ENCODE results near the gene PSMD8. TPM values are rescaled to one million over a fixed set of nuclear protein-coding genes. Genes with fewer than 3 reads are reported as not detected.

PSMD8 gene
- total and polyA plus RNA-seq, 2 of the 8 experiments (the other 6 are each of a cell fraction or from before 2014, with no cell fraction given), result 170 to 486 TPM

DNA sequence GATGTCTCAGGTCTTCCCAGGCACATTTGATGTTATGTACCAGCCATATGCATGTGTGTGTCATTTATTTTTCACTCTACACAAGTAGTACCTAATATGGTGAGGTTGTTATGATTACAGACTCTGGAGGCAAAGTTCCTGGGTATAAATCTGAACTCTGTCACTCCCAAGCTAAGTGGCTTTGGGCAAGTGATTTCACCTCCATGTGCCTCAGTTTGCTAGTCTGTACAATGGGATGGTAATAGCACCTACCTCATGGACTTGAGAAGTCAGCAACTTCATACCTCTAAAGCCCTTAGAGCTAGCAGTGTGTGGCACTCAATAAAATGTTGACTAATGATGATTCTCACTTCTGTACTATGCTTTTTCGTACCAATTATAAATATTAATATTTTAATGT is 42.6 kb upstream of the PSMD8 start (continued):
- TF ChIP-seq POLR2A (IDR thresholded peaks at IDR 0.05; ENCODE audit: control extremely low read depth in 1 of 2, low read depth in 2 of 2, low read length in 2 of 2) (no peak), TBP (IDR thresholded peaks at IDR 0.05; ENCODE audit: low read depth, low read length) (no peak), CEBPB (IDR thresholded peaks at IDR 0.05; ENCODE audit: low read depth, low read length) (no peak), HDAC6 (IDR thresholded peaks at IDR 0.05; ENCODE audit: low read depth, low read length) (no peak), CREB1 (IDR thresholded peaks at IDR 0.05) (no peak), ASH2L (IDR thresholded peaks at IDR 0.05; ENCODE audit: low read length) (no peak), SP4 (IDR thresholded peaks at IDR 0.05; ENCODE audit: low read length) (no peak), RXRA (IDR thresholded peaks at IDR 0.05; ENCODE audit: insufficient read depth, low read depth, low read length) (no peak)

Data from H1 (cell line).